ENCODE results near the gene FOSB. TPM values are rescaled to one million over a fixed set of nuclear protein-coding genes. Genes with fewer than 3 reads are reported as not detected.

The FOSB gene
- total and polyA plus RNA-seq, 9 of the 15 experiments (the other 6 are each of a cell fraction or from before 2014, with no cell fraction given) = 0.11 to 2.7 (median 0.73) TPM

- TF ChIP-seq ATF6 (CRISPR knock-in tag; IDR thresholded peaks at IDR 0.05) = no peak
- no peak; the same call in 1 of the 2 replicates for TF ChIP-seq RBFOX2 (IDR thresholded peaks at IDR 0.05; ENCODE audit: low read depth, low read length)
- no peak for TF ChIP-seq RBM15 (IDR thresholded peaks at IDR 0.05; ENCODE audit: insufficient read depth, low read length)
- TF ChIP-seq MIER1 (IDR thresholded peaks at IDR 0.05; ENCODE audit: low read depth) = no peak
- no peak for TF ChIP-seq SIRT6 (IDR thresholded peaks at IDR 0.05; ENCODE audit: low read depth, low read length)
- TF ChIP-seq SIN3B (IDR thresholded peaks at IDR 0.05; ENCODE audit: low read depth) = no peak
- peak; percentile 71 for TF ChIP-seq GATA2 (CRISPR knock-in tag; IDR thresholded peaks at IDR 0.05)
- no peak for TF ChIP-seq SAFB (IDR thresholded peaks at IDR 0.05; ENCODE audit: borderline replicate concordance, low read depth, low read length)
- TF ChIP-seq TCFL5 (CRISPR knock-in tag; conservative IDR thresholded peaks at IDR 0.05) = no peak
- TF ChIP-seq MYC (IDR thresholded peaks at IDR 0.05; ENCODE audit: low read depth, low read length) = no peak
- TF ChIP-seq MYC (CRISPR knock-in tag; IDR thresholded peaks at IDR 0.05; ENCODE audit: borderline replicate concordance, low read depth) = no peak
- no peak for TF ChIP-seq ZNF785 (CRISPR knock-in tag; IDR thresholded peaks at IDR 0.05)
- TF ChIP-seq CCAR2 (IDR thresholded peaks at IDR 0.05; ENCODE audit: low read depth, low read length) = no peak
- no peak; the same call in 1 of the 2 replicates for TF ChIP-seq NFIC (IDR thresholded peaks at IDR 0.05)
- TF ChIP-seq POLR2B (IDR thresholded peaks at IDR 0.05; ENCODE audit: low read depth, partially characterized antibody) = peak; percentile 55
- TF ChIP-seq MAFG (tag; conservative IDR thresholded peaks at IDR 0.05) = peak; percentile 76
- TF ChIP-seq ZNF184 (CRISPR knock-in tag; IDR thresholded peaks at IDR 0.05) = no peak
- TF ChIP-seq NONO (IDR thresholded peaks at IDR 0.05; ENCODE audit: low read depth in 2 of 2, low read length in 1 of 2) = 0 out of 4 replicates have a peak, but pooled peaks of 1 of the 2 experiments have one; percentile 20
- peak; percentile 92 for TF ChIP-seq HDAC2 (IDR thresholded peaks at IDR 0.05)
- TF ChIP-seq ZBTB8A (IDR thresholded peaks at IDR 0.05; ENCODE audit: partially characterized antibody) = no peak
- TF ChIP-seq E4F1 (CRISPR knock-in tag; IDR thresholded peaks at IDR 0.05; ENCODE audit: borderline replicate concordance) = no peak
- TF ChIP-seq DLX4 (CRISPR knock-in tag; IDR thresholded peaks at IDR 0.05) = no peak
- TF ChIP-seq NFXL1 (CRISPR knock-in tag; IDR thresholded peaks at IDR 0.05) = no peak
- no peak for TF ChIP-seq CBX2 (IDR thresholded peaks at IDR 0.05; ENCODE audit: insufficient read depth, low read length, poor library complexity, severe bottlenecking)
- TF ChIP-seq PHTF2 (CRISPR knock-in tag; IDR thresholded peaks at IDR 0.05) = no peak
- TF ChIP-seq BHLHE40 (IDR thresholded peaks at IDR 0.05; ENCODE audit: low read length) = peak; percentile 58
Observed at GRCh38 chr19:45442778-45443461, 24.9 kb upstream of the FOSB start (continued).
